Measurements from ENCODE around the gene PRDM12.
A peak's percentile ranks its signal among the peaks of the same experiment; 100 is the strongest.

PRDM12 gene

DNA sequence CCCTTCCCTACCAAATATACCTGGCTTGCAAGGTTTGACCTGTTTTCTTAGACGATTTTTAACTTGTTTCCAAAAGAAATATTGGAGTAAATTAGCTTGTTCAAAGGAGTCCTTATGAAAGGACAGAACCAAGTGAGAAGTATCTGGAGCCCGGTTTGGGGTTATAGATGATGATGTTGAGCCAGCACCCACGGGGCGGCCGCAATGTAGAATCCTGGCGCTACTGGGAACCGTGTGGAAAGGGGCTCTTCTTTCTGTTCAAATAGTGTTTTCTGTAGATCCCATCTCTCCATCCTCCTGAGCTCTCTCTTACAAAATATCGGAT lies 28.7 kb downstream of the PRDM12 start:
- no peak for DNase-seq

DNA sequence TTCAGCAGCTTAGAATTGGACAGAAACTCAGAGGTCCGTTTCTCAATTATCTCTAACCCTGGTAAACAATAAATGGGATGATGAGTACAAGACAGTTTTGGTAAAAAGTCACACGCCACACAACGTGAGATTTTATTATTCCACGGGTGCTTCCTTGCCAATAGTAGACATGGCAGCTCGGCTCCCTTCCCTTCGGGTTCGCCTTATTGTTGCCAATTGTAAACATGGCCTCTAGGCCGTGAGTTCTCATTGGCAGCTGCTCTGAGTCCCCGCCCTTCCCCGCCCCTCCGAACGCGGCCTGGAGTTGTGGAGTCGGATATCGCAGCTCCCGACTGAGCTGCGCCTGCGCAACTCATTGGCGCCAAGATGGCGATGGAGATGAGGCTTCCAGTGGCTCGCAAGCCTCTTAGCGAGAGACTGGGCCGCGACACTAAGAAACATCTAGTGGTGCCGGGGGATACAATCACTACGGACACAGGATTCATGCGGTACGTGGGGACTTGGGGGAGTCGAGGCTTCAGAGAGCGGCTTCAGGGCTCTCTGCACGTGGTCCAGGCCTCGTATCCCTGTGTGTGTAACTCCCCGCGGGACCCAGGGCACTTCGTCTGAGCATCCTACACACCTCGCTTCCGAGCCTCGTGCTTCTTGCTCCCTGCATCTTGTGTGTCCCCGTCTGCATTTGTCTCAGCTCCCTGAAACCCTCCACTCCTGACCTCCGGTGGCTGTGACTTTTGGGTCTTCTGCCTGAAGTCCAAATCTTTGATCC lies 29.2 kb downstream of the PRDM12 start, which contains the start of gene EXOSC2:
EXOSC2 (plus strand) TSS at position 355 of the 766 bp plus-strand sequence; CDS start at position 367, 12 bp downstream.
- DNase-seq: peak; percentile 95

DNA sequence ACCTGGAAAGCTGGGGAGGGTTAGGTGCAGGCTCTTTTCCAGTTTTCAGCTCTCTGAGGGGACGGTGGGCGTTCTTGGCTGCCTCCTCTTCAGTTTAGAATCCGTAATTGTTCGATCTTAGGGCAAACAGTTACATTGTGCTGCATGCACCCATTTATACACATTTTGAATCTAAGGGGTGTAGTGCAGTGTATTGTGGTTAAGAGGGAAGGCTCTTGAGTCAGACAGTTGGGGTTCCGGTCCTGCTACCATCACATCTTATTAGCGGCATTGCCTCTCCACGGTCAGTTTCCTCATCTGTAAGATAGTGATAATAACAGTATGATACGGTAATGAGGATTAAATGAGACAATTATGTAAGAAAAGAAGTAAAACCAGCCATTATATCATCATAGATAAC lies 29.8 kb downstream of the PRDM12 start:
- DNase-seq: no peak

DNA sequence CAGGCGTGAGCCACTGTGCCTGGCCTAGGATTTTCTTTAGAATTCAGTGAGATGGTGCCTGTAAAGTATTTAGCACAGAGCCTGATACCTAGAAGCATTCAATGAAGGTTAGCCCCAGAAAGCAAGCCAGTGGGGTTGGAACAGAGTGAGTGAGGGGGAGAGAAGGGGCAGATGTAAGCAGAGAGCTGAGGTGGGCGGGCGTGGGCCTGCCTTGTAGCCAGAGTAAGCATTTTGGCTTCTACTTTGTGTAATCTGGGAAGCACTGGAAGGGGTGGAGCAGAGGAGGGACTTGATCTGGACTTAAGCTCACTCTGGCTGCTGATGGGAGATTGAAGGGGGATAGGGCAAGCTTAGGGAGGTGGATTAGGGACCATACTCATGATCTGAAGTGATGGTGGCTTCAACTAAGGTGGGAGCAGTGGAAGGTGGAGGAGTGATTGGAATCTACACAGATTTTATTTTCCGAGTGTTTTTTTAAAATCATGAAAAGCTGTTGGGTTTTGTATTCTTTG lies 31.8 kb downstream of the PRDM12 start:
- DNase-seq: no peak

DNA sequence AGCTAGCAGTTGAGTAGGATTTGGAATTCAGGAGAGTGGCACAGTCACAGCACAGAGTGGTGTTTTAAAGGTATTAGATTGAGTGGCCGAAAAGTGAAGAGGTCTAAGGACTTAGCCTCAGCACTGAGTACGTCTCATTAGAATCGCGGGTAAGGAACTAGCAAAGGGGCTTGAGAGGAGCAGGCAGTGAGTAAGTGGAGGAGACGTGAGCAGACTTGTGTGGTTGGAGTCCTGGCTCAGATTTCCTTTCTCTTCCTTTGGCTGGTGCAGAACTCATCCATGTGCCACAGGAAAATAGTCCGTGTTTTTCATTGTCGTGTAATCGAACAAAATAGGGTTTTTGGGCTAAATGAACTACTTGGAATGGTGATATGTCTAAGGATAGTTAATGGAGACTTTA lies 32.6 kb downstream of the PRDM12 start:
- no peak for DNase-seq

DNA sequence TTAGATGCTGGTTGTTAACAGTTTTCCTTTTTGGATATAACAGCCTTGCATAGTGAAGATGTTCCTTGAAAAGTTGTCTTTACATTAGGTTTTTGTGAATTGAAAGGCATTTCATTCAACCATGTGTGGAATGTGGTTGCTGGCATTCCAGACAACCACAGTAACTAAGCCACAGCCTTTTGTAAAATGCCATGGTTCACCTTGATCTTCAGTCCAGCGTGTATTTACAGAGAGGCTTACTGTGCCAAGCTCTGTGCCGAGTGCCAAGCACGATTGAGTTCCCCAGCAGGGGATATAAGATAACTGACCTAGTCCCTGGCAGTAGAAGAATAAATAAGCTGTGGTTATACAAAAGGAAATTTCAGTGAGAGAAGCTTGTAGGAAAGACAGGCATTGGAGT lies 34.1 kb downstream of the PRDM12 start:
- DNase-seq: no peak

DNA sequence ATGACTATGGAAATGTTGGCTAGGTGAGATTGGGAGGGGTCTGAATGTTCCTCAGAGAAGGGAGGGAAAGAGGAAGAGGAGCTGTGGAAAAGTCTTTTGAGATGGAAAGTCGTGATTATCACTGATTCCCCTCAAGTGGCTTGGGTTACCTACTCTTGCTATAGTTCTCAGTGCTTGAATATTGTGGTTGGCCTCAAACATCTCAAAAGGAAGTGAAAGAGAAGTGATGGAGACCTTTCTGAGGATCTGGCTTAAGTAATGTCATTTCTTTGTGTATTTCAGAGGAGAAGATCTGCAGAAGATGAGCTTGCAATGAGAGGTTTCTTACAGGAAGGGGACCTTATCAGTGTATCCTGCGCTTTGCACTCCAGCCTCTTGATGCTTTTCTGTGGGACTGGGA lies 34.7 kb downstream of the PRDM12 start:
- DNase-seq: no peak

DNA sequence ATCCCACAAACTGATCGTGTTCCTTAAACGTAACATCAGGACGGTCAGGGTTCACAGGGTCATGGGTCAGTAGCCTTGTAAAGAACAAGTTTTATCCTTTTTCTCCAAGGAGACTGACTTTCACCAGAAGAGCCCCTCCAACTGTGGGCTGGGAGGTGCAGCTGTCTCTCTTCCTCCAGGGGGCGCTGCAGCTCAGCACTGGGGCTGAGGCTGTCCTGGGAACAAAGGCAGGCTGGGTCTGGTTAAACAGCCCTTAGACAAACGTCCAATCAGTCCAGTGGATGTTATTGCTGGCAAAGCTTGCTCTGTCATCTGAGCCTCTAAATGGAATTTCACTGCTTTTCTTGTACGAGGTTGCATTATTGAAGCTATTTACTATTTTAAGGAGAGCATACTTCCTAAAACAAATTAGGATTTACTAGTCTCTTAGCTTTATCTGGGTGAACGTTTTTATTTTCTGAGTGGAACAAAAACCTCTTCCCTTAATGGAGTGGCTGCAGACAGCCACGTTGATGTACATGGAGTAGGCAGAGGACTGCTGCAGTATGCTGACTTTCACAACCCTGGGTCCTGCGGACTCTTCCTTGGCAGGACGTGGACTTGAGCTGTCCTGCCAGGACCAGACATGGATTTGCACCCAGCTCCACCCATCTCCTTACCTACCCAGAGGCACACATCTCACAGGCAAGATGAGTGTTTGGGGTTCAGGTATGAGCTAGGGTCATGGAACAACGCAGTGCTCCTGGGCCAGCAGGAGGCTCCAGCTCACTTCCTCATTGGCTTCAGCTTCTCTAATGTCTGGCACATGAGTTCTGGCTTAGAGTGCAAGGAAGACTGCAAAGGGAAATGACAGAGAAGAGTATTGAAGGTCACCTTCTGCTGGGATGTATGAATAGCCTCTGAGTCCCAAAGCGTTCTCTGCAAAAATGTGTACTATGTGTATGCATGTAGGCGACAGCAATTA lies 36.9 kb downstream of the PRDM12 start:
- DNase-seq: peak; percentile 44

DNA sequence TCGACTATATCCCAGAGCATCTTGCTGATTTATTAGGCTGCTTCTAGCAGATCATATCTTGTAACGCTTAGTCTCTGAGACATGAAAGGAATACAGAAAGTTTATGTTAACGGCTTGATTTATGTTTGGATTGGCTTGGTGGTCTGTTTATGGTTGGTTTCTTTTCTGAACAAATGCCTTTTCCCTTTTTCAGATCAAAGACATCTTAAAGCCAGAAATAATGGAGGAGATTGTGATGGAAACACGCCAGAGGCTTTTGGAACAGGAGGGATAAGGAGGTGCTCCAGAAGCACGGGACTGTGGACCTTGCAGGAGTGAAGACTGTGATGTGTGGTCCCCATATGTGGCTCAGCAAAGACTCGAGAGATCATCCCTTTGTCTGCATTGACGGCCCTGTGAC lies 39.1 kb downstream of the PRDM12 start:
- no peak for DNase-seq

DNA sequence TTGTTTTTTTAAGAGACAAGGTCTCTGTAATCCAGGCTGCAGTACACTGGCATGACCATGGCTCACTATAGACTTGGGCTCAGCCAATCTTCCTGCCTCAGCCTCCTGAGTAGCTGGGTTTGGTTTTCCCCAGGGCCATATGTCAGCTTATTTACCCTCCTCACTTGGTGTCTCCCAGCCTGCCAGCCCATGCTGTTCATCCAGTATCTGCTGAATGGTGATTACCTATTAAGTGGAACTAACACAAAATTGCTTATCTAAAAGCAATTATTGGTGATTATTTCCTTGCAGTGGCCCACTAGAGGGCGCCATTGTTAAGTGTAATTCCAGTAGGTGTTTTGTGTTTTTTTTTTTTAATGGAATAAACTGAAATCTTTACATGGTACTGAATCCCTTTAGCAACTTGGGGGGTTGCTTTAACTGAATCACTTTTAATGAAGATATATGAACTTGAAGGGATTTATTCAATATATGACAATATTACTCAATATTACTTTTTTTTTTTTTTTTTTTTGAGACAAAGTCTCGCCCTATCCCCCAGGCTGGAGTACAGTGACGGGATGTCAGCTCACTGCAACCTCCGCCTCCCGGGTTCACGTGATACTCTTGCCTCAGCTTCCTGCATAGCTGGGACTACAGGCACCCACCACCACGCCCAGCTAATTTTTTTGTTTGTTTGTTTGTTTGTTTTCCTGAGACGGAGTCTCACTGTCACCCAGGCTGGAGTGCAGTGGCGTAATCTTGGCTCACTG lies 43.0 kb downstream of the PRDM12 start:
- DNase-seq: no peak

DNA sequence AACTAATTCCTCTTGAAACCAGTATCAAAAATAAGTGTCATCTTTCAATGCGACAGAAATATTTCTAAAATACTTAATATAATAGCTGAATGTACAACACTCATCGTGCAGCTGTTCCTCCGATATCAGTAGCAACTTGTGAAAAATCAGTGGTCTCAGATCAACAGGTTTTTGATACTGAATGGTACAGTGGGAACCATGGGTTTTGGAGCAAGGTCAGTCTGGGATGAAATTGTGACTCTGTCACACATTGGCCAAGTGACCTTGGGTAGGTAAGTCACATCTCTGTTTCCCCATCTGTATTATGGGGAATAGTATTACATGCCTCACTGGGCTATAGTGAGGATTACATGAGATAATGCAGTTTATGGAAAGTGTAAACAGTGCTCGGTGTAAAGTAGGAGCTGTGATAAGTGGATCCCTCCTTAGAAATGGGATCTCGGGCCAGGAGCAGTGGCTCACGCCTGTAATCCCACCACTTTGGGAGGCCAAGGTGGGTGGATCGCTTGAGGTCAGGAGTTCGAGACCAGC lies 46.5 kb downstream of the PRDM12 start:
- no peak for DNase-seq

DNA sequence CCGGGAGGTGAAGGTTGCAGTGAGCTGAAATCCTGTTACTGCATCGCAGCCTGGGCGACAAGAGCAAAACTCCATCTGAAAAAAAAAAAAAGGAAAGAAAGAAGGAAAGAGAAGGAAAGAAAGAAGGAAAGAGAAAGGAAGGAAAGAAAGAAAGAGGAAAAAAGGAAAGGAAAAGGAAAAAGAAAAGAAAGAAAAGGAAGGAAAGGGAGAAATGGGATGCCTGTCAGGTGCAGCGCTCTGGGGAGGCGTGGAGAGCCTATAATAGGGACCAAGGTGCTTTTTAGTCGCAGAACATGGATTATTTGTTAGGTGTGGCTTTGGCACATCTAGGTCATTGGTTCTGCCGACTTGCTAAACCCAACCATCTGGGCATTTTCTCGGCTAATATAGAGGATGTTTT lies 47.1 kb downstream of the PRDM12 start:
- no peak for DNase-seq

DNA sequence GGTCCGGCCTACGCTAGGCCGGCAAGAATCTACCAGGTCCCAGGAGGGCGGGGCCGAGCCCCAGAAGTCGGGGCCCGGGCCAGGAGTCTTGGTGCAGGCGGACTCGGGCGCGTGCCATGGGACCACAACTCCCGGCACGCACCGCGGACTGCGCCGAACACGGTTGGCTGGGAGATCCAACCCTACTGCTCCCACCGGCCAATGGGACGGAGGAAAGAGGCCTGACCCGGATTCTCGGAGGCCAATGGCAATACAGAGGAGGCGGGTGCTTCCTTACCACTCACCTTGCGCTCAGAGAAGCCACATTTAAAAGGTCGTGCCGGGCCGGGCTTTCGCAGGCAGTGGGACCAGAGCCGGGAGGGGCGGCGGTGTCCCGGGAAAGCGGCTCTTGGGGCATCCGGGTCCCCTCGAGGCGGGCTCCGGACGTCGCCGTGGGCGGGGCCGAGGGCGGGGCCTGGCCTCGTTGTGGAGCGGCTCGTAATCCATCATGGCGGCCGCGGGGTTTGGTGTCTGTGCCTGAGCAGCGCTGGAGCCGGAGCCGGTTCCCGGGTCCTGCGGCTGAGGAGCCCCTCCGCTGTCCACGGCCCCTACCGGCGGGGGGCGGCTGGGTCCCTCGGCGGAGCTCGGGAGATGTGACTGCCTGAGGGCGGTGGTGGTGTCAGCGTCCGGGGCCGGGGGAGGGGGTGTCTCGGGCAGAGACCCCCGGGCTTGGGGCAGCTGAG lies 48.3 kb downstream of the PRDM12 start:
- peak; percentile 94 for DNase-seq

DNA sequence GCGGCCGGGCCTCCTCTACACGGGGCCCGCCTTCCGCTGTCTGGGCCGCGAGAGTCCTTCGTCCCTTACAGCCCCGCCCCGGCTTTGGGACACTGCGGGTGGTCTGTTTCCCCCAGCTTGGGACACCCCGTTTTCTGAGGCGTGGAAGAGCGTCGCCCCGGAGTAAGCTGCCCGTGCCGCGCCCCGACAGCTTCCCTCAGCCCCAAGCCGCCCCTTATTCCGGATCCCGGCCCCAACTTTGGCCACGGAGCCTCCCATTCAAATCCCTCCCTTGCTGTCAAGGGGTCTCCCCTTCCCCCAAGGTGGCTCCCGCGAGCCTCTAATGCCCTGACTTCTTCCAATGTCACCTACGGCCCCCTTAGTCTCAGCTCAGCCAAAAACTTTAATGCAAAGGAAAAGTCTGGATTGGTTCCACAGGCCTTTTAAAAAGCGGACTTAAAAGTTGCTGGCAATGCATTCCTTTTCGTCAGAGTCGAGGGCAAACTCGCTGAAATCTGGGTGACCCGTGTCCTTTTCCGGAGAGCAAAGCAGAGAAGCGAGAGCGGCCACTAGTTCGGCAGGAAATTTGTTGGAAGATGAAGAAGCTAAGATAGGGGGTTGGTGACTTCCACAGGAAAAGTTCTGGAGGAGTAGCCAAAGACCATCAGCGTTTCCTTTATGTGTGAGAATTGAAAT lies 49.0 kb downstream of the PRDM12 start:
- DNase-seq: no peak

DNA sequence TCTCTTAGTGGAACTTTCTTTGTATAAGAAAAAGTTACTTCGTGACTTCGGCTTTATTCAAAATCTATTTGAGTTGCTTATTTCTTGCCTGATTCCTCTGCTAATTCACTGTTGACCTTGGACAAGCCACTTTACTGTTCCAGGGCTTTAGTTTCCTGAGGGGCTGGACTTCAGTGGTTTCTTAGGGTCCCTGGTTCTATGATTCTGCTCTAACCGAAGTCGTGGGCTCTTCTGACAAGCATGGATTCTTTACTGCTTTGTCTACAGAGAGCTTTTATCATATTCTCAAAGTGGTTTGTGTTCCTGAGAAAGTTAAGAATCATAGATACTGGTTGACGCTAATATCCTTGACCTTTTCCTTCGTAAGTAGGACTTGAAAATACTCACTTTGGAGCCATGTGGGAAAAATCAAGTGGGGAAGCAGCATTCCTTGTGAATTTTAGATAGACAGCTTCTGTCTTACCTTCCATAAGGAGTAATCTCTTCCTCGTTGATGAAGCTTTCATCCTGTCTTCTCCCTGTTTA lies 50.3 kb downstream of the PRDM12 start:
- DNase-seq: no peak

DNA sequence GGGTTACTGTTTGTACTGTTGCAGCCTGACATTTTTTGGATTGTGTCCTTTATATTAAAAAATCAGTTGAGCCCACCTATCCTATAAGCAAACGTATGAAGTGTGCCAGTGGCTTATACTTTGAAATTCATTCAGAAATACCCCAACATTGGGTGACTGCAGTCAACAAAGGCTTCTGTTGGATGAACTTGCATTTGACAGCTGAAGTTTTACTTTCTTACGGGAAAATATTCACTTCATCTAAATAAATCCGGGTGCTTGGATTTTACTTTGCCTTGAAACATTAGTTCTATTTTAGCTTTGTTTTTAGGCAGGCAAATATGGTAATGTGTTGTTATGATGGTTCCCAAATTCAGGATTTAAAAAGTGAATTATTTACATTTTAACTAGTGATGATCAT lies 50.9 kb downstream of the PRDM12 start:
- DNase-seq: no peak

DNA sequence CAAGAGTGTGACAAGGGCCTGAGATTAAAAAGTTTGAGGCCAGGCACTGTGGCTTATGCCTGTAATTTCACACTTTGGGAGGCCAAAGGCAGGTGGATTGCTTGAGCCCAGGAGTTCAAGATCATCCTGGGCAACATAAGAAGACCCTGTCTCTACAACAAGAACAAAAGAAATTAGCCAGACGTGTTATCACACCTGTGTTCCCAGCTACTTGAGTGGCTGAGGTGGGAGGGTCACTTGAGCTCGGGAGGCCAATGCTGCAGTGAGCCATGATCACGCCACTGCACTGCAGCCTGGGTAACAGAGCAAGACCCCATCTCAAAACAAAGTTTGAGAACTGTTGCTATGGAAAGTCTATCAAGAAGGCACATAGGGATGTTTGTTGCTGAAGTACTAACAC lies 54.2 kb downstream of the PRDM12 start:
- no peak for DNase-seq

DNA sequence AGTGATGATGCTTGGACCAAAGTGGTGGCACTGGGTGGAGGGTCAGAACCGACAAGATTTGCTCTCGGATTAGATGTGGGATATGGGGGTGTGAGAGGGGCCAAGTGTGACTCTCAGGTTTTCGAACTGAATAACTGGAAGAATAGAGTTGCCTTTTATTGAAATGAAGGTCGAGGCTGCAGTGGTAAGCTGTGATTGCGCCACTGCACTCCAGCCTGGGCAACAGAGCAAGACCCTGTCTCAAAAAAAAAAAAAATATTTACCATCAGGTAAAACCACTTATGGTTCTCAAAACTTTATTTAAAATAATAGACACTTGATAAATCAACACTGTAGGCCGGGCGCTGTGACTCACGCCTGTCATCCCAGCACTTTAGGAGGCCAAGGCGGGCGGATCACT lies 56.4 kb downstream of the PRDM12 start:
- no peak for DNase-seq

DNA sequence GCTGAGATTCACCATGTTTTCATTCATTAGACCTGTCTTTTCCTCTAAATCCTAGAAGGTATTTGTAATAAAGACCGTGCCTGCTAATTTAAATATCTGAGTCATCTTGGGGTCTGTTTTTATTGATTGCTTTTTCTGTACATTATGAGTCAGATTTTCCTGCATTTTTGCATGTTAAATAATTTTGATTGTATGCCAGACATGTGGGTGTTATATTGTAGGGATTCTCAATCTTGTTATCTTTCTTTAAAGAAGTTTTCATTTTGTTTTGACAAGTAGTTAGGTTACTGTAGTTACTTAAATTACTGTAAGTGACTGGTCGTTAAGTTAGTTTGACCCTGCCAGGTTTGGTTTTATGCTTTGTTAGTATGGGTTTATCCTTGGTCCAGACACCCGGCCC lies 64.3 kb downstream of the PRDM12 start:
- no peak for DNase-seq

DNA sequence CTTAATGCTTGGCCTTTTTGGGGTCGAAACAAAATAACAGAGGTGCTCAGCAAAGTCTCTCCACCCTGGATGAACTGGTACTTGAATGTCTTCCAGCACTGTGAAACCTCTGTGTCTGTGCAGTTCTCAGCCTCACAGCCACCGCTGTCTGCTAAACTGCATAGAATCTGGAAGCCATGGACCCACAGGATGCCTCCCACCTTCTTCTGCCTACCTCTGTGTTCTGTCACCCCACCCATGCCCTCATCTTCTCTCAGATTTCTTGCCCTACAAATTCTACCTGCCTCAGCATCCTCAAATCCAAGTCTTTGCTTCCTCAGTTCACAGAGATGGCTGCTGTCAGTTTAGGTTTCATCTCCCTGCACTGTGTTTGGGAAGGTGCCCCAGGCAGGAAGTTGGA lies 64.8 kb downstream of the PRDM12 start:
- no peak for DNase-seq

DNA sequence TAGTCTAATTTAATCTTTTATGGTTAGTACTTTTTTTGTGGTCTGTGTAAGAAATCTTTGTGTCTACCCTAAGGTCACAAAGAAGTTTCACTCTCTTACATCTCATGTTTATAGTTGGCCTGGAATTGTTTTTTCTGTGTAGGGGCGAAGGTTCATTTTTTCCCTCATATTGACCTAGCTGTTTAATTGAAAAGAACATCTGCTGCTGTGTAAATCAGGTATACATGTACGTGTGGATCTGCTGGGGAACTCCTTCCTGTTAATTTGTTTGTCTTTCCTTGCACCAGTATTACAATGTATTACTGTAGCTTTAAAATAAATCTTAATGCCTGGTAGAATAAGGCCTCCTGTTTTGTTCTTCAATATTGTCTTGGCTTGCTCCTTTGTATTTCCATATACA lies 67.0 kb downstream of the PRDM12 start:
- no peak for DNase-seq
